Esophagus (tissue), 2 donors: ENCODE measurements around the gene ZNF217. TPM values are rescaled to one million over a fixed set of nuclear protein-coding genes. Genes with fewer than 3 reads are reported as not detected.
"Not testable (repeated sequence)": the region's sequence is repeated elsewhere in the genome, so short reads cannot be mapped to it uniquely, and the experiment has no call there.

Source experiments
- H3K27ac ChIP-seq, 2 donors: one replicate each; pipeline ENCODE4 v1.5.1; 2013; ENCODE audit warnings: low read depth in 2 of 2, mild to moderate bottlenecking in 2 of 2, inconsistent platforms in 1 of 2, low read length in 1 of 2, moderate library complexity in 1 of 2
- H3K27me3 ChIP-seq, 2 donors: one replicate each; pipeline ENCODE4 v1.6.1; 2013; ENCODE audit warnings: low read length in 2 of 2, control low read depth in 1 of 2, mild to moderate bottlenecking in 1 of 2; ENCODE audit not compliant: insufficient read depth in 2 of 2, control insufficient read depth in 1 of 2
- H3K36me3 ChIP-seq, 2 donors: one replicate each; pipeline ENCODE4 v1.6.1; 2013; ENCODE audit warnings: low read length in 1 of 2; ENCODE audit not compliant: control insufficient read depth in 2 of 2, insufficient read depth in 2 of 2
- H3K4me1 ChIP-seq, 2 donors: one replicate each; pipeline ENCODE4 v1.6.1; 2013; ENCODE audit warnings: low read length in 1 of 2; ENCODE audit not compliant: control insufficient read depth in 2 of 2, insufficient read depth in 2 of 2
- H3K4me3 ChIP-seq, 2 donors: one replicate each; pipeline ENCODE4 v1.5.1; 2013; ENCODE audit warnings: low read length in 2 of 2, mild to moderate bottlenecking in 2 of 2, low read depth in 1 of 2, moderate library complexity in 1 of 2
- H3K9me3 ChIP-seq, 2 donors: one replicate each; pipeline ENCODE4 v1.6.1; 2013; ENCODE audit warnings: mild to moderate bottlenecking in 2 of 2, low read depth in 1 of 2, low read length in 1 of 2, moderate library complexity in 1 of 2; ENCODE audit not compliant: control insufficient read depth in 2 of 2, insufficient read depth in 1 of 2
- WGBS, 2 donors: extraction: QIAGEN DNeasy Blood & Tissue Kit; methylation state at CpG; one replicate each; pipeline ENCODE4 v1.1.7; 2013; 5-methylcytosine and 5-hydroxymethylcytosine counted together
- polyA plus RNA-seq, 2 donors: library from polyadenylated mRNA; stranded (reverse); fragments of 200-250 nt; gene quantifications; one replicate each; pipeline ENCODE4 v1.2.3, GENCODE V29; 2013
- donor health status: healthy with polysubstance abuse.
- donor health status: Bipolar disorder and iron deficiency.

ZNF217 gene
- 1 to 10 TPM; 8.2 to 9.0 TPM for polyA plus RNA-seq

DNA sequence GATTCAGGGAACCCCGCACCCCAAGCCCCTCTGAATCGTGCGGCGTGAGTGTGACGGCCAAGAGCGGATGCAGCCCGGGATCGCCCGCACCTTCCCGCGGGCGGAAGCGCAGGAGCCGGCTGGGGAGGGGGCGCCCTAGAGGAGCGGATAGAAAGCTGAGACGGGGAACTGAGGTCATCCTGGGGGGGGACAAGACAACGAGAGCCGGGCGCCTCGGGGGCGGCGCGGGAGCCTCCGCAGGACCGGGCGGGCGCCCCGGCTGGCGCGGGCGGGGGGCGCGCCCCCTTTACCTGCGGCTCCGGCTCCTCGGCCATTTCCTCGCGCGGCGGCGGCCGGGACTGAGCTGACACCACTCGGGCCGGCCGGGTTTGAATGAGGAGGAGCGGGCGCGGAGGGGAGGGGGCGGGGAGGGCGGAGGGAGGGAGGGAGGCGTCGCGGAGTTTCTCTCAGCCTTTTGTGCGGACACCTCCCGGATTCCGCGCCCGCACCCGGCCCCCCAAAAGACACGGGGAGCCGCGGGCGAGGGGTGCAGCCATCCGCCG lies at the start of gene ZNF217:
Gene ZNF217, minus strand, starts transcription at position 374 of the 542 bp plus-strand sequence. CDS start 11,013 bp downstream, outside the sequence.
- 2 to 4% methylated on average over 29 to 65 of the region's 66 CpGs for WGBS, 2 donors

GRCh38 chr20:53643031-53643832 lies 49.6 kb upstream of the ZNF217 start:
- H3K27me3 ChIP-seq, result no peaks in the 10 kb centered on the region
- H3K9me3 ChIP-seq, result no peaks in the 10 kb centered on the region
- WGBS, 2 donors, result 20 to 22% methylated on average over 12 of the region's 12 CpGs
- no peak overlapping the region for H3K4me3 ChIP-seq
- H3K4me1 ChIP-seq, result no peaks in the 10 kb centered on the region
- no peaks in the 10 kb centered on the region for H3K36me3 ChIP-seq
- H3K27ac ChIP-seq, result peak overlapping the region; percentile 81 to 90

More for the DNA sequence above, at the start of gene ZNF217:
- not testable (repeated sequence) for H3K4me1 ChIP-seq, H3K9me3 ChIP-seq, H3K27me3 ChIP-seq, H3K36me3 ChIP-seq
- H3K27ac ChIP-seq, result peak within 1 kb of the TSS; percentile 99
- peak within 1 kb of the TSS; percentile 88 to 97 for H3K4me3 ChIP-seq

- Histone ChIP-seq H3K4me3 (peak overlapping the region in 1 of 2 donors; percentile 11), H3K27me3 (no peaks in the 10 kb centered on the region), H3K9me3 (no peaks in the 10 kb centered on the region), H3K4me1 (no peaks in the 10 kb centered on the region), H3K27ac (peak overlapping the region; percentile 81 to 90), H3K36me3 (no peaks in the 10 kb centered on the region)
- 48% methylated on average over 17 of the region's 17 CpGs for WGBS, 2 donors
Observed at GRCh38 chr20:53642196-53643030, 48.8 kb upstream of the ZNF217 start.

- 88 to 93% methylated on average over 6 of the region's 6 CpGs for WGBS, 2 donors
- Histone ChIP-seq H3K4me3 (no peak overlapping the region), H3K9me3 (no peaks in the 10 kb centered on the region), H3K4me1 (no peaks in the 10 kb centered on the region), H3K27me3 (no peaks in the 10 kb centered on the region), H3K27ac (no peak overlapping the region), H3K36me3 (no peaks in the 10 kb centered on the region)
Observed at GRCh38 chr20:53639647-53640440, 46.2 kb upstream of the ZNF217 start.

DNA sequence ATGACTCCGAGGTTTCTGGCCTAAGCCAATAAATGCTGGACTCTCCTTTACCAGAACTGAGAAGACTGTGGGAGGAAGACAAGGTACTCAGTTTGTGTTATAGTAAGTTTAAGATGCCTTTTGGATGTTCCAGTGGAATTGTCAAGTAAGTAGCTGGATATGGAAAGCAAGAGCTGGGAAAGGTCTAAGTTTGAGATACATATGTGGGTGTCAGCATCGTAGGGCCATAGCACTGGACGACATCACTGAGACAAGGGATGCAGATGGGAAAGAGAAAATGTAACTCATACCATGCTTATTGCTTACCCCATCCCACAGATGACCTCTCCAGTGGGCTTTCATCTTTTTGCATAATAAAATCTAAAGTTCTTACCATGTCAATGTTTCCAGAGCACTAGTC lies 45.5 kb upstream of the ZNF217 start:
- H3K27ac ChIP-seq, result no peak overlapping the region
- WGBS, 2 donors, result 91 to 93% methylated on average over 3 of the region's 3 CpGs
- H3K4me1 ChIP-seq, result no peaks in the 10 kb centered on the region
- H3K9me3 ChIP-seq, result no peaks in the 10 kb centered on the region
- no peaks in the 10 kb centered on the region for H3K36me3 ChIP-seq
- no peaks in the 10 kb centered on the region for H3K27me3 ChIP-seq
- H3K4me3 ChIP-seq, result no peak overlapping the region

- H3K27ac ChIP-seq, H3K9me3 ChIP-seq, H3K27me3 ChIP-seq, H3K36me3 ChIP-seq, H3K4me3 ChIP-seq, H3K4me1 ChIP-seq: not testable (repeated sequence)
- WGBS, 2 donors, result 96 to 97% methylated on average over 9 of the region's 9 CpGs
Observed at GRCh38 chr20:53637310-53637709, 43.7 kb upstream of the ZNF217 start.

GRCh38 chr20:53636540-53637097 lies 43.0 kb upstream of the ZNF217 start:
- Histone ChIP-seq H3K4me3 (no peak overlapping the region), H3K4me1 (no peaks in the 10 kb centered on the region), H3K9me3 (no peaks in the 10 kb centered on the region), H3K27me3 (no peaks in the 10 kb centered on the region), H3K36me3 (no peaks in the 10 kb centered on the region), H3K27ac (no peak overlapping the region)
- 62 to 69% methylated on average over 2 of the region's 2 CpGs for WGBS, 2 donors

- 78 to 83% methylated on average over 5 of the region's 5 CpGs for WGBS, 2 donors
- H3K4me1 ChIP-seq, result no peaks in the 10 kb centered on the region
- no peak overlapping the region for H3K27ac ChIP-seq
- no peaks in the 10 kb centered on the region for H3K9me3 ChIP-seq
- H3K36me3 ChIP-seq, result no peaks in the 10 kb centered on the region
- no peaks in the 10 kb centered on the region for H3K27me3 ChIP-seq
- H3K4me3 ChIP-seq, result no peak overlapping the region
Observed at GRCh38 chr20:53635221-53635620, 41.6 kb upstream of the ZNF217 start.
